ENCODE measurements around the gene KCNF1.

KCNF1 gene

GRCh38 chr2:10890706-10891270 is 20.9 kb upstream of the KCNF1 start:
- TF ChIP-seq CTCF (IDR thresholded peaks at IDR 0.05; ENCODE audit: extremely low read depth, missing control alignments) = no peak
- DNase-seq (ENCODE audit: low spot score) = no peak

DNA sequence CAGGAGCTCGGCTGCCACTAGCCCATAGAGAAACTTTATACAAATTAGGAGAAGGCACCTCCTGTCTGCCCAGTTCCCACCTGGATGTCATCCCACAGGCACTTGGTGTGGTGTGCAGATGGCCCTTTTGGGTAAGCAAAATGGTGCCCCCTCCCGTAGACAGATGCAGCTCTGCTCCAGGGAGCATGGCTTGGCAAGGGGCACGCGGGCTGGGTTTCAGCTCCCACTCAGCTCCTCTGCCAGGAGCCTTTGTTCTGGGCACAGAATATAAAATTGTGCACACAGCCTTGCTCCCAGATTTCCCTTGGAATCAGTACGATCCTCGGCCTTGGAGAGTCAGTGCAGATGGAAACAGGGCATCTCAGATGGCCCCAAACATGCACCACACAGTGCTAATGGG is 20.3 kb upstream of the KCNF1 start:
- DNase-seq (ENCODE audit: low spot score) = no peak
- no peak for TF ChIP-seq CTCF (IDR thresholded peaks at IDR 0.05; ENCODE audit: extremely low read depth, missing control alignments)

- TF ChIP-seq CTCF (IDR thresholded peaks at IDR 0.05; ENCODE audit: extremely low read depth, missing control alignments) = no peak
- DNase-seq (ENCODE audit: low spot score) = no peak
These were observed 19.9 kb upstream of the KCNF1 start for GRCh38 chr2:10891848-10892247.

DNA sequence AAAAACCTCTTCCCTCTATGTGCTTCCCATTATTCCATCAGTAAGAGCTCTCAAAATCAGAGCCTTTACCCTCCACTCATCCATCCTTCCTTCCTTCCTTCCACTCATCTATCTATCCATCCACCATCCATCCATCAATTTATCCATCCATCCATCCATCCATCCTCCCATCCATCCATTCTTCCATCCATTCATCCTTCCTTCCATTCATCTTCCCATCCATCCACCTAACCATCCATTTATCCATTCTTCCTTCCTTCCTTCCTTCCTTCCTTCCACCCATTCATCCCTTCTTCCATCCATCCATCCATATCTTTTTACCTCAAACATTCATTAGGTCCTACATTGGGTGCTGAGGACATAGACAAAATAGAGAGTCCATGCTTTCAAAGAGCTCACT is 19.4 kb upstream of the KCNF1 start:
- DNase-seq (ENCODE audit: low spot score) = no peak
- TF ChIP-seq CTCF (IDR thresholded peaks at IDR 0.05; ENCODE audit: extremely low read depth, missing control alignments) = no peak

GRCh38 chr2:10892796-10893350 is 18.9 kb upstream of the KCNF1 start:
- DNase-seq (ENCODE audit: low spot score) = no peak
- no peak for TF ChIP-seq CTCF (IDR thresholded peaks at IDR 0.05; ENCODE audit: extremely low read depth, missing control alignments)

- DNase-seq (ENCODE audit: low spot score) = no peak
- TF ChIP-seq CTCF (IDR thresholded peaks at IDR 0.05; ENCODE audit: extremely low read depth, missing control alignments) = no peak
These were observed 17.3 kb upstream of the KCNF1 start for GRCh38 chr2:10894264-10894935.

DNA sequence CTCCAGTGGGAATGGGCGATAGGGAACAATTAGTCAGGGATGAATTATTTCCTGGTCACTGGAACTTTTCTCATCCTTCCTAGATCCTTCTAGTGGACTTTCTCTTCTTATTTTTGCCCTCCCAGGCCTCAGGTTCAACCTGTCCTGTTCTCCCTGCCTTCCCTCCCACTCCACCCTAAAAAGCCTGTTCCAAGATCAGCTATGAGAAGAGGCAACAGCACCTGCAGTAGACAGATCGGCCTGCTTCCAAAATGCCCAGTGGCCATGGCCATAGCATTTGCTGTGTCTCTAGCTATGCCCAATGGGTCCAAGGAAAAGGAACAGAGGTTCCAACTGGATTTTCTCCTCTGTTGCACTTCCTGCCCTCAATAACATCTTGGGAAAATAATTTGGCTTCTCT is 16.5 kb upstream of the KCNF1 start:
- TF ChIP-seq CTCF (IDR thresholded peaks at IDR 0.05; ENCODE audit: extremely low read depth, missing control alignments) = no peak
- no peak for DNase-seq (ENCODE audit: low spot score)

Measured in GM20000 (cell line).